Stimulated activated naive CD8-positive, alpha-beta T cell treated with anti-CD3 and anti-CD28 coated beads, Interleukin-15, Interleukin-2, amounts not matched to agents 100 U/mL and 50 U/mL, for 24 hours (primary cell): ENCODE data around the gene TUBG1.
"Not testable (repeated sequence)": the region's sequence is repeated elsewhere in the genome, so short reads cannot be mapped to it uniquely, and the experiment has no call there.

Experiments
- ATAC-seq: fragments of 150-1000 bp; cut with Tn5 transposase; one replicate; pipeline ENCODE4 v1.10.0; 2021
- DNase-seq: peaks from one replicate; pipeline ENCODE4 v3.0.0; 2021

TUBG1 gene

GRCh38 chr17:42579794-42580551, 29.5 kb upstream of the TUBG1 start:
- ATAC-seq: no peak
- no peak for DNase-seq

GRCh38 chr17:42581744-42582270, 27.7 kb upstream of the TUBG1 start:
- DNase-seq (no peak), ATAC-seq (no peak)

DNA sequence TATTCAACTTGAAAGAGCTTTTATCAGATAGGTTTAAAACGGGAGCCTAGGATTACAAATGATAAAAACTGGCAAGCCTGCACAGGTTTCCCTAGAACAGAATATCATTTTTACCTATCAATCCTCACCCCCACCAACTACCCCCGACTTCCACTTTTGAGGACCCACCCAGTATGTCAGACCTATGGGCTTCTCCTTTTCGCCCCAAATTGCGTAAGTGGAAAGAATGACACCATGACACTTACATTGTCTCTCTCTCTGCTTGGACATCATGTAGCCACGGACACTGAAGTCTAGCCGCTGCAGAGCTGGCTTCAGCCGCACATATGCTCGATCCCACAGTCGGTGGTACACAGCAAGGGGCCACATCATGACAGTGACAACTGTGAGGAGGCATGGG, 24.6 kb upstream of the TUBG1 start:
- DNase-seq (no peak), ATAC-seq (no peak)

DNA sequence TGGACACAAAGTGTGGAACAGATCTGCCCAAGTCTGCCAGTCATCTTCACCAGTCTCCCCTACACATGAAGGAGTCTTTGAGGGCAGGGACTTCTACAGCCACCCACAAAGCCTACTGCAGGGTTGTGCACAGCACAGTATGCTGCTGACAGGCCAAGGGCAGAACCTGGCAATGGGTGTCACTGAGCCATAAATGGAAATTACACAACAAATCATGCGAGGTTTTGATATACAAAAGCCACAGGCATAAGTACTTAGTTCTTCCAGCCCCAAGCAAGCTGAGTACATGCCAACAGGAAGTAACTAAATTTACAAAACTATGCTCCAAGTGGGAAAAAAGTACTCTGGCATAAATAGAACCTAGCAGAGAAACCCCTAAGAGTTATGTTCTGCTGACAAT, 24.1 kb upstream of the TUBG1 start:
- no peak for ATAC-seq
- no peak for DNase-seq

GRCh38 chr17:42586514-42587230, 22.8 kb upstream of the TUBG1 start:
- ATAC-seq (no peak), DNase-seq (no peak)

DNA sequence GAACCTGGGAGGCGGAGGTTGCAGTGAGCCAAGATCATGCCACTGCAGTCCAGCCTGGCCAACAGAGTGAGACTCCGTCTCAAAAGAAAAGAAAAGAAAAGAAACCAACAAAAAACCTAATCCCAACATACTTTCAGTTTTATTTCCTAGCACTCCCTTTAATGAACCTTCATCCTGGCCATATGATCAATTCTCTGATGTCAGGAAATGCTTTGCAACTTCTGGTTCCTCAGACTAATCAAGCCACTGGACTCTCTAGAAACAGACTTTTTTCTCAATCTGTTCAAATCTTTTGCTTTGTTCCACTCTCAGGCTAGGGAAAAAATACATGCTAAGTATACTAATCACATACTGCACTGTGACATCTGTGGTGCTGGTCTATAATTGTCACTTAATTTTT, 18.6 kb upstream of the TUBG1 start:
- no peak for ATAC-seq
- DNase-seq: no peak

GRCh38 chr17:42591411-42591810, 18.1 kb upstream of the TUBG1 start:
- ATAC-seq (no peak), DNase-seq (no peak)

DNA sequence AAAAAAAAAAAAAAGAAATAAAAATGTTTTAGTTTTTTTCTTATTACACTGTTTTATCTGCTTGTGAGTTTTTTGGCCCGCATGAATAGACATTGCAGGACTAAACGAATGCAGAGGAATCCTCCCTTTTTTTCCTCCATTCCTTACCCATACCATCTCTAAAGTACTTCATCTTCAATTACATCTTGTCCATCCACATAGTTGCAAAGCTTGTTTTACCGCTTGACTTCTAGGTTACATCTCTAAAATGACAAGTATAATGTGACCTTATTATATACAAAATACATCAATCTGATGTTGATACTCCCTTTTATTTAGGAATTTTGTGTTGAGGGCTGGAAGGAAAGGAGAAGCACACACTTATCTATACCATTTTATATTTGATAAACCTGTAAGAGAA, 13.1 kb upstream of the TUBG1 start:
- DNase-seq: no peak
- no peak for ATAC-seq

- no peak for DNase-seq
These were observed 10.6 kb upstream of the TUBG1 start for GRCh38 chr17:42598905-42599304.

GRCh38 chr17:42603318-42603717, 6.2 kb upstream of the TUBG1 start:
- no peak for ATAC-seq
- DNase-seq: no peak

More at GRCh38 chr17:42598905-42599304, 10.6 kb upstream of the TUBG1 start:
- no peak for ATAC-seq

GRCh38 chr17:42607769-42608168, 1.7 kb upstream of the TUBG1 start:
- ATAC-seq: no peak
- no peak for DNase-seq

GRCh38 chr17:42608305-42609181, 940 bp upstream of the TUBG1 start:
- peak; percentile 55 for ATAC-seq
- no peak for DNase-seq

DNA sequence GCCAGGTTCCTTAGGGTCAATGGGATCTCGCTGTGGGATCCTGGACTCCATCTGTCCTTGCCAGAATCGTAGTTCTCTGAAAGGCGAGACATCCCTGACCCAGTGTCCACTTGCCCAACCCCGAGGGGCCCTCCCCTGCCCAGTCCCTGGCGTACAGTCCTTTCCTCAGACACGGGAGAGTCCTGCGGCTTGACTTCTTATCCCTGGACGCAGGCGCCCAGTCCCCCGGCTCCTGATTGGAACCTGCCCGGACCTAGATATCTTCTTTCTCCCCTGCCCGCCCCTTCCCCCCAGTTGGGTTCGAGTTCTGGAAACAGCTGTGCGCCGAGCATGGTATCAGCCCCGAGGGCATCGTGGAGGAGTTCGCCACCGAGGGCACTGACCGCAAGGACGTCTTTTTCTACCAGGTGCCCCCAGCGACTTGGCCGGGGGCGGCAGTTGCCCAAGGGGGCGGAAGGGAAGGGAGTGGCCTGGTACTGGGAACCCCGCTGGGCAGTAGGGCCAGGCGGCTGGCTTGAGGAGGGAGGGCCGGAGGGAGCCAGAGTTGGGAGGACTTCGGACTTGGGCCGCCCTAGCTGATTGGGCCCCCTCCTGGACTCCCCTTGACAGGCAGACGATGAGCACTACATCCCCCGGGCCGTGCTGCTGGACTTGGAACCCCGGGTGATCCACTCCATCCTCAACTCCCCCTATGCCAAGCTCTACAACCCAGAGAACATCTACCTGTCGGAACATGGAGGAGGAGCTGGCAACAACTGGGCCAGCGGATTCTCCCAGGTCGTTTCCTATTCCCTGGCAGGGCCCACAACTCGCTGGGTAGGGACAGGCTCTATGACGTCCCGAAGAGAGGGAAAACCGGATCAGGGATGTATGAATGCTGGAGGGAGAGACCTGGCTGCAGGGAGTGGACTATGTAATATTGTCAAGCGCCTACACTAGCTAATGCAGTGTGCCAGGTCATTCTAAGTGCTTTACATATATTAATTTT, 625 bp downstream of the TUBG1 start:
- peak; percentile 30 for DNase-seq
- ATAC-seq: not testable (repeated sequence)

- ATAC-seq (no peak), DNase-seq (no peak)
These were observed 2.5 kb downstream of the TUBG1 start for GRCh38 chr17:42612013-42612412.

- no peak for ATAC-seq
- DNase-seq: no peak
These were observed 4.3 kb downstream of the TUBG1 start for GRCh38 chr17:42613699-42614295.

DNA sequence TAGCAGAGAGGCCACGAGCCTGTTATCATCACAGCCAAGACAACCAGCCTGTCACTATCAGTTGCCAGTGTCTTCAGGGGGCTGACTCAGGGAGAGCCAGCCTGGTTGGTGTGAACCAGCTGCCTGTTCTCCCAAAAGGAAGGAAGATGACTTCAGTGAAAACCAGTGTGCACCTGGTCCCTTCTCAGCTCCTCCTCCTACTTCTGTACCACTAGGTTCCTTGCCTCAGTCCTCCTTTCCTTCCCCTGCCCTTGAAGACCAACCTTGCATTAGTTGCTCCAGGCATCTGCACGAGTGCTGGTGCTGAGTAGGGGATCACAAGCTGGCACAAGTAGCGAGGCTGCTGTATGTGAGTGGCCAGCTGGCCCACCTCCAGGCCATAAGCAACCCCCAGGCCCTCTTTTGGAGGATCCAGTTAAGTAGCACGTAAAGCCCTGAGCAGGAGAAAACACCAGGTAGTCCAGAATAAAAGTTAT, 8.5 kb downstream of the TUBG1 start:
- DNase-seq (no peak), ATAC-seq (no peak)

- DNase-seq (no peak), ATAC-seq (peak; percentile 34)
These were observed 9.1 kb downstream of the TUBG1 start for GRCh38 chr17:42618442-42619150.

GRCh38 chr17:42621987-42622386, 12.5 kb downstream of the TUBG1 start:
- not testable (repeated sequence) for ATAC-seq, DNase-seq

DNA sequence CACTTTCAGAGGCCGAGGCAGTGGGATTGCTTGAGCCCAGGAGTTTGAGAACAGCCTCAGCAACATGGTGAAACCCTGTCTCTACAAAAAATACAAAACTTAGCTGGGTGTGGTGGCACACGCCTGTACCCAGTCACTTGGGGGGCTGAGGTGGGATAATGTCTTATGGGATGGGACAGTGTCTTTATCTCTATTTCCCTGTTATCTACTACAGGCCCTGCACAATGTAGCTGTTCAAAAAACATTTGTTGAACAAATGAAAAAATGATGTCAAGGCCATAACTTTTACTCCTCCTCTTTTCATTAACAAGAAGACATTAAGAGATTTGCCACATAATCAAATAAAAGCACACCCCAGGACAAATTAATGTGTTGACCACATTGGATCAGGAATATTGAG, 13.8 kb downstream of the TUBG1 start:
- no peak for ATAC-seq
- DNase-seq: no peak
